Aortic smooth muscle cell (primary cell): ENCODE results near the gene SMIM9. TPM values are rescaled to one million over a fixed set of nuclear protein-coding genes. Genes with fewer than 3 reads are reported as not detected.

ENCODE experiments used
- total RNA-seq: library from RNA; depleted of rRNA; stranded (reverse); fragments of >200 nt; gene quantifications from 2 replicates; pipeline ENCODE4 v1.2.3, GENCODE V29; 2014

Gene SMIM9
- not detected in 2 replicates for total RNA-seq

DNA sequence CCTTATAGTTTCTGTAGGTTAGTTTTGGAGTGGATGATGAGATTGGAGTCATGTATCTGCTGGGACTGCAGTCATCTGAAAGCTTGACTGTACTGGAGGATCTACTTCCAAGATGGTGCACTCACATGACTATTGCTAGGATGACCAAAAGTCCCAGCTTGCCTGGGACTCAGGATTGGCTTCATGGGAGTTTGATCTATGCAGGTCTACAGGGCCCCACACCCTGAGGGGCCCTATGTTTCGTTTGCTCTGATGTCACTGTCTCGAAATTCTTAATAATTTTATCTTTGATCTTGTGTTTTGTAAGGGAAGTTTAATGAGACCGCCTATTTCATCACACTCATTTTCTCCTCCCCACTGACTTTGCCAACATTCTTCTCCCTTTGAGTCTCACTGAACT, at the start of gene SMIM9:
Gene SMIM9, minus strand, starts transcription at position 101 of the 400 bp plus-strand sequence. CDS start 3,806 bp downstream, outside the sequence.

DNA sequence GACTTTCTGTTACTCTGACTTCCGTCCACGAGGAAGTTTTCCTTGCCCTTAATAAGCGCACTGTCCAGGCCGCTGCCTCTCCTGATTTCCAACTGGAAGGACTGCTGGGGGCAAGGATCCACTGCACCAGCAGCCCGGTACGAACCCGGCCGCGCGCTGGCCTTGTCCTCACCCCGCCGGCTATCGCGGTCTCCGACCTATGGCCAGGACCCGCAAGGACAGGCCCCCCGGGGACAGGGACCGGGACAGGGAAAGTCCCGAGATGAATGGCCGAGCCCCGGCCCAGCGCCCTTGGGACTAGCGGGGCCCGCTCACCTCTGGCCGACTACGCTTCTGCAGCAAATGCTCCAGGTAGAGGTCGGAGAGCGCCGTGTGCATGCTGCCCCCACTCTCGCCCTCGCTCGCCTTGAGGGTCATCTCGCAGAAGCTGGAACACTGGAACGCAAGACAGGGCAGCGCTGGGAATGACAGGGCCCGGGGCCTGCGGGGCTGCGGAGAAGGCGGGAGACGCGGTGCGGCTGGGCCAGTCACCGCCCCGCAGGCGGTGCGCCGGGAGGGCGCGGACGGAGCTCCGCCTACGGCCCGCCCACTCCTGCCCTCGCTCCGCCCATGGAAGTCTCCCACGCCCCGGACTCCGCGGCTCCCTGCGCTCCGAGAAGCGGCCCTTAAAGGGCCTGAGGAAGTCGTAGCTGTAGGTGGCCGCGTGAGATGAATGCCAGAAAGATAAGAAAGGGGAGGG, 29.3 kb downstream of the SMIM9 start, which contains the start of gene MPP1:
Gene MPP1, minus strand, starts transcription at position 529 of the 739 bp plus-strand sequence. Its CDS starts 112 bp downstream, at position 417.

Other genes with a start within 250 kb of the SMIM9 start
- not detected in 2 replicates for gene CTAG1A, start 249.5 kb downstream of the SMIM9 start, total RNA-seq
- gene CTAG1B, start 215.4 kb downstream of the SMIM9 start, total RNA-seq, result not detected in 2 replicates
- gene CTAG2, start 181.1 kb downstream of the SMIM9 start, total RNA-seq, result not detected in 2 replicates
- gene GAB3, start 83.6 kb downstream of the SMIM9 start, total RNA-seq, result 3.2 and 4.1 TPM in 2 replicates
- gene DKC1, start 71.8 kb downstream of the SMIM9 start, total RNA-seq, result 26.3 and 42.4 TPM in 2 replicates
- 19.9 and 23.0 TPM in 2 replicates for gene MPP1, start 29.2 kb downstream of the SMIM9 start, total RNA-seq
- 2.0 and 2.8 TPM in 2 replicates for gene F8A1, start 51.7 kb upstream of the SMIM9 start, total RNA-seq
- gene F8, start 188.1 kb upstream of the SMIM9 start, total RNA-seq, result 3.9 and 4.0 TPM in 2 replicates
- gene FUNDC2, start 192.2 kb upstream of the SMIM9 start, total RNA-seq, result 54.4 and 65.0 TPM in 2 replicates
- 7.7 and 9.5 TPM in 2 replicates for gene CMC4, start 236.5 kb upstream of the SMIM9 start, total RNA-seq
- gene MTCP1, start 236.5 kb upstream of the SMIM9 start, total RNA-seq, result 30.0 and 33.4 TPM in 2 replicates
- 10.9 and 11.5 TPM in 2 replicates for gene BRCC3, start 236.8 kb upstream of the SMIM9 start, total RNA-seq